ENCODE results near the gene AOPEP. TPM values are rescaled to one million over a fixed set of nuclear protein-coding genes. Genes with fewer than 3 reads are reported as not detected.

The AOPEP gene
- total and polyA plus RNA-seq, 9 of the 15 experiments (the other 6 are each of a cell fraction or from before 2014, with no cell fraction given), result 4.5 to 19.3 (median 13.5) TPM

- TF ChIP-seq FOXJ2 (tag; IDR thresholded peaks at IDR 0.05), result no peak
- no peak for TF ChIP-seq ZNF449 (CRISPR knock-in tag; IDR thresholded peaks at IDR 0.05)
- TF ChIP-seq TEAD1 (CRISPR knock-in tag; IDR thresholded peaks at IDR 0.05), result no peak
- no peak for TF ChIP-seq ERF (CRISPR knock-in tag; IDR thresholded peaks at IDR 0.05)
- no peak for TF ChIP-seq ZNF583 (CRISPR knock-in tag; IDR thresholded peaks at IDR 0.05)
Measured at GRCh38 chr9:95045751-95046150, 319.3 kb downstream of the AOPEP start (continued).

DNA sequence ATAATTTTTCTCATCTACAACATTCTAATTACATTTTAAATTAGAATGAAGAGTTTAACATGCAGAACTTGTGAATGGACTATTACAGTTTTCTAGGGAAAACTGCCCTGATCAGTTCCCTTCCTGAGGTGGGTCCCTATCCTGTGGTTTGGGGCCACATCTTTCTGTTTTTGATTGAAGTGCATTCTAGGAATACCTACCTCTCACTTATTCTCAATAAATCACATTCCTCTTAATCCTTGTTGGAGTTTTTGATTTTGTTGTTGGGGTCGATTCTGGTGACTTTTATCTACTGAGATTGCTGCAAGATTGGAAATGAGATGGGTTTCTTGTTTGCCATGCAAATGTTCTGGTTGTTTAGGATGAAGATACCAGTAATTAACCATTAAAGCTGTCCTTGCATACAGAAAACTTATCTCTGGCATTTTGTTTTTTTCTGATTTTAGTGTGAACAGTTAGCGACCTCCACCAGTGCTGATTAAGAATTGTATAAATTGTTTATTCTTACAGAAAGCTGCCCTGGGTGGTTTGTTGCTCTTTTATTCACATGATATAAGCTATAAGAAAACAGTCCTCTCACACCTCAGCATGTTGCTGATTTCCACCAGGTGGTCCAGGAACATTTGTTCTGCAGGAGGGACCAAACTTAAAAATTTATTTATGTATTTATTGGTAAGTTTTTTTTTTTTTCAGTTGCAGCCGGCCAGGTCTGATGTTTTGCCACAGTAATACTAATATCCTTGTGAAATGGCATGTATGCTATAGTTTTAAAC is 321.1 kb downstream of the AOPEP start:
- Histone ChIP-seq H3K27me3 (ENCODE audit: control insufficient read depth in 2 of 2, insufficient read depth in 2 of 2, low read length in 2 of 2) (no peaks in the 10 kb centered on the region), H3K9me1 (ENCODE audit: control insufficient read depth, insufficient read depth, low read length) (no peaks in the 10 kb centered on the region), H2AFZ (ENCODE audit: low read depth, low read length) (no peak overlapping the region), H3K4me3 (peak overlapping the region; percentile 46; the same call in 1 of the 2 replicates), H3K4me1 (replicated peaks in 1 of 2; ENCODE audit: control insufficient read depth in 2 of 2, insufficient read depth in 2 of 2, low read length in 2 of 2) (peaks cover 2 to 13% of the 10 kb centered on the region in 2 experiments; a peak in 4 of 5 replicates), H3K36me3 (ENCODE audit: control insufficient read depth, insufficient read depth, low read length) (0 out of 3 replicates have a peak, but pooled peaks cover 2% of the 10 kb centered on the region), H3K27ac (ENCODE audit: extremely low read depth, low read depth, low read length) (no peak overlapping the region), H3K79me2 (ENCODE audit: control insufficient read depth, insufficient read depth, low read length) (peaks cover 3% of the 10 kb centered on the region; the same call in 1 of the 3 replicates), H3K9ac (ENCODE audit: insufficient read depth in 1 of 2, low read depth in 2 of 2, low read length in 2 of 2) (no peak overlapping the region), H3K9me3 (replicated peaks; ENCODE audit: control insufficient read depth, insufficient read depth, low read depth, low read length) (no peaks in the 10 kb centered on the region), H3K4me2 (ENCODE audit: insufficient read depth, low read length) (peak overlapping the region; percentile 33; the same call in 1 of the 2 replicates), H4K20me1 (replicated peaks; ENCODE audit: control insufficient read depth, insufficient read depth, low read length) (no peaks in the 10 kb centered on the region)
- TF ChIP-seq POLR2H (tag; IDR thresholded peaks at IDR 0.05; ENCODE audit: low read depth), result no peak
- no peak for TF ChIP-seq EZH2 (IDR thresholded peaks at IDR 0.05; ENCODE audit: borderline replicate concordance, low read depth, low read length)
- no peak for TF ChIP-seq CBX5 (IDR thresholded peaks at IDR 0.05; ENCODE audit: borderline replicate concordance, low read depth)
- TF ChIP-seq ZNF696 (CRISPR knock-in tag; conservative IDR thresholded peaks at IDR 0.05), result no peak
- TF ChIP-seq SAFB (IDR thresholded peaks at IDR 0.05; ENCODE audit: borderline replicate concordance, low read depth, low read length), result no peak
- no peak for TF ChIP-seq DIDO1 (tag; IDR thresholded peaks at IDR 0.05; ENCODE audit: low read depth)
- no peak for TF ChIP-seq MCM5 (IDR thresholded peaks at IDR 0.05; ENCODE audit: low read depth)
- WGBS (ENCODE audit: insufficient coverage, low coverage, missing lambda C conversion rate), result 30% methylated on average over 3 of the region's 3 CpGs
- intact Hi-C loops (cut with micrococcal nuclease), result no loop called here
- ATAC-seq, result no peak
- no peak for DNase-seq (ENCODE audit: extremely low read depth in 1 of 4, low spot score in 3 of 4)
- ChIA-PET CTCF (ENCODE audit: low intra/inter-chr PET ratio) (no interaction called here), POLR2A (interaction anchor here (0.7 kb wide), 1 partner anchor 95 kb away, joined by 3 read pairs; no protein-coding TSS in a partner anchor)
- in situ Hi-C loops (cut with MboI), result no loop called here
- no peak for FAIRE-seq
- no TSS peak for BruUV-seq (replicated peaks)

Data from K562 (cell line).